Heart left ventricle (tissue), 13 donors: Measurements from ENCODE around the gene ATXN2.

Source experiments
- POLR2A ChIP-seq, 2 donors: fragments of 450-650 bp; IDR thresholded peaks; one replicate each; pipeline ENCODE4 v1.6.1; 2017; ENCODE audit warnings: antibody characterized with exemption in 2 of 2, mild to moderate bottlenecking in 2 of 2, moderate library complexity in 2 of 2
- TF ChIP-seq, protein P1 (sequence below), 12 donors: fragments of 200-600 bp; sonication (generic) in 4 of 12; IDR thresholded peaks; one replicate each; pipeline versions ENCODE4 v1.5.0 to v1.8.0; 2018 to 2022; ENCODE audit warnings: antibody characterized with exemption in 12 of 12, mild to moderate bottlenecking in 5 of 12
- donor health status: ischemic (EF 13 %, LVEDD 7.1; RV severe dilation, severe dysfunction).
- donor health status: DM: no; HTN: yes; CAD: no.
- donor health status: DM: no; HTN: no; CAD: no.
- donor health status: ischemic (EF 25% LVEDD 6.9; RV normal size, moderate dysfunction).
- donor health status: ischemic (EF 25% LVEDD 5.7; RV mildly dilated, moderate dysfunction).
- donor health status: ischemic (EF 35%, LVEDD 5.7; RV mildly dilated, moderate dysfunction).
- donor health status: nonischemic (EF 11% LVEDD 7.7; RV severe dilation, severe dysfunction).
- donor health status: DM: yes; HTN: yes; CAD: no.
- donor health status: PGD.
- donor health status: ischemic (EF 29% LVEDD 5.4; RV normal size, mild dysfunction).
- donor health status: nonischemic (EF 23%, LVEDD 6.1; RV moderate dilation, normal function).

GRCh38 chr12:111467857-111468241 lies 131.3 kb downstream of the ATXN2 start:
- TF ChIP-seq, protein P1, sequence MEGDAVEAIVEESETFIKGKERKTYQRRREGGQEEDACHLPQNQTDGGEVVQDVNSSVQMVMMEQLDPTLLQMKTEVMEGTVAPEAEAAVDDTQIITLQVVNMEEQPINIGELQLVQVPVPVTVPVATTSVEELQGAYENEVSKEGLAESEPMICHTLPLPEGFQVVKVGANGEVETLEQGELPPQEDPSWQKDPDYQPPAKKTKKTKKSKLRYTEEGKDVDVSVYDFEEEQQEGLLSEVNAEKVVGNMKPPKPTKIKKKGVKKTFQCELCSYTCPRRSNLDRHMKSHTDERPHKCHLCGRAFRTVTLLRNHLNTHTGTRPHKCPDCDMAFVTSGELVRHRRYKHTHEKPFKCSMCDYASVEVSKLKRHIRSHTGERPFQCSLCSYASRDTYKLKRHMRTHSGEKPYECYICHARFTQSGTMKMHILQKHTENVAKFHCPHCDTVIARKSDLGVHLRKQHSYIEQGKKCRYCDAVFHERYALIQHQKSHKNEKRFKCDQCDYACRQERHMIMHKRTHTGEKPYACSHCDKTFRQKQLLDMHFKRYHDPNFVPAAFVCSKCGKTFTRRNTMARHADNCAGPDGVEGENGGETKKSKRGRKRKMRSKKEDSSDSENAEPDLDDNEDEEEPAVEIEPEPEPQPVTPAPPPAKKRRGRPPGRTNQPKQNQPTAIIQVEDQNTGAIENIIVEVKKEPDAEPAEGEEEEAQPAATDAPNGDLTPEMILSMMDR (IDR thresholded peaks at IDR 0.05): no peak
- TF ChIP-seq POLR2A (IDR thresholded peaks at IDR 0.05): no peak
